SK-N-SH (cell line): ENCODE measurements around the gene LGALS3BP. TPM values are rescaled to one million over a fixed set of nuclear protein-coding genes. Genes with fewer than 3 reads are reported as not detected.

ENCODE experiments used
- CTCF ChIA-PET: fragments of 300-600, 350-600 bp; formaldehyde crosslinking; extraction: SDS; loops from one replicate; lab custom pipeline; 2021; lab: Yijun Ruan, JAX
- POLR2A ChIA-PET: fragments of 350-600 bp; sonication (Branson Sonifier 250); formaldehyde crosslinking; extraction: SDS; loops from one replicate; lab custom pipeline; 2020; ENCODE audit warnings: antibody characterized with exemption, inconsistent platforms; lab: Yijun Ruan, JAX
- DNase-seq: peaks from one replicate; pipeline ENCODE4 v3.0.0; 2012
- H2AFZ ChIP-seq: fragments of 200-600 bp; sonication (generic); 2 replicates; pipeline ENCODE4 v1.8.1; 2016; ENCODE audit warnings: antibody characterized with exemption, mild to moderate bottlenecking, low read depth
- H3F3A ChIP-seq: fragments of 200-600 bp; sonication (generic); replicated peaks from 2 replicates; pipeline ENCODE3; 2016; ENCODE audit warnings: antibody characterized with exemption, mild to moderate bottlenecking; ENCODE audit not compliant: insufficient read depth
- H3K27ac ChIP-seq, 2 experiments: fragments of 200-500 bp in 1 of 2; fragments of 200-600 bp in 1 of 2; sonication (Bioruptor generic) in 1 of 2; sonication (generic), shearing (Covaris generic) in 1 of 2; 2 replicates each; pipeline versions ENCODE4 v1.5.1 to v1.6.1; 2014 to 2016; ENCODE audit warnings: low read depth in 2 of 2, inconsistent platforms in 1 of 2, low read length in 1 of 2, mild to moderate bottlenecking in 1 of 2, mixed read lengths in 1 of 2
- H3K27me3 ChIP-seq: fragments of 200-600 bp; sonication (generic), shearing (Covaris generic); 2 replicates; pipeline ENCODE4 v1.6.1; 2016; ENCODE audit warnings: mixed run types; ENCODE audit not compliant: insufficient read depth
- H3K36me3 ChIP-seq, 2 experiments: fragments of 200-500 bp in 1 of 2; fragments of 200-600 bp in 1 of 2; sonication (Bioruptor generic) in 1 of 2; sonication (generic) in 1 of 2; replicated peaks in 1 of 2; 2 replicates each; pipeline versions ENCODE3 to v1.5.1; 2014 to 2016; ENCODE audit warnings: low read length in 1 of 2, mild to moderate bottlenecking in 1 of 2; ENCODE audit not compliant: insufficient read depth in 2 of 2, control insufficient read depth in 1 of 2
- H3K4me1 ChIP-seq, 2 experiments: fragments of 200-500 bp in 1 of 2; fragments of 200-600 bp in 1 of 2; sonication (Bioruptor generic) in 1 of 2; sonication (generic), shearing (Covaris generic) in 1 of 2; 2 replicates each; pipeline versions ENCODE4 v1.5.1 to v1.6.1; 2014 to 2016; ENCODE audit warnings: low read depth in 1 of 2, low read length in 1 of 2, mixed run types in 1 of 2; ENCODE audit not compliant: insufficient read depth in 2 of 2, control insufficient read depth in 1 of 2
- H3K4me2 ChIP-seq: fragments of 200-600 bp; sonication (generic), shearing (Covaris generic); 2 replicates; pipeline ENCODE4 v1.6.1; 2017; ENCODE audit warnings: mixed run types
- H3K4me3 ChIP-seq, 2 experiments: fragments of 200-500 bp in 1 of 2; fragments of 200-600 bp in 1 of 2; sonication (Bioruptor generic) in 1 of 2; sonication (generic), shearing (Covaris generic) in 1 of 2; 2 replicates each; pipeline versions ENCODE4 v1.5.1 to v1.8.1; 2014 to 2016; ENCODE audit warnings: low read depth in 2 of 2, inconsistent platforms in 1 of 2, low read length in 1 of 2, mild to moderate bottlenecking in 1 of 2, mixed read lengths in 1 of 2, moderate library complexity in 1 of 2
- H3K79me2 ChIP-seq: fragments of 200-600 bp; sonication (generic); 2 replicates; pipeline ENCODE4 v1.8.1; 2017; ENCODE audit warnings: mild to moderate bottlenecking; ENCODE audit not compliant: insufficient read depth
- H3K9ac ChIP-seq: fragments of 200-600 bp; sonication (generic); 2 replicates; pipeline ENCODE4 v1.6.1; 2017; ENCODE audit warnings: mixed run types
- H3K9me2 ChIP-seq: fragments of 200-600 bp; sonication (generic); 2 replicates; pipeline ENCODE4 v1.6.1; 2017; ENCODE audit warnings: mixed run types
- H3K9me3 ChIP-seq: fragments of 200-600 bp; sonication (generic); 2 replicates; pipeline ENCODE4 v1.6.1; 2017; ENCODE audit warnings: mixed run types, mild to moderate bottlenecking, moderate library complexity
- H4K20me1 ChIP-seq: fragments of 200-600 bp; sonication (generic); 2 replicates; pipeline ENCODE4 v1.6.1; 2017; ENCODE audit warnings: mild to moderate bottlenecking, mixed run types; ENCODE audit not compliant: insufficient read depth
- CHD2 ChIP-seq: fragments of 150-350 bp; IDR thresholded peaks from 2 replicates; pipeline ENCODE4 v1.6.1; 2018; ENCODE audit warnings: low read length; ENCODE audit not compliant: partially characterized antibody
- EP300 ChIP-seq, 2 experiments: IDR thresholded peaks; 2 replicates each; pipeline versions ENCODE4 v1.4.0 to v1.6.1; 2012; ENCODE audit warnings: borderline replicate concordance in 1 of 2, low read depth in 1 of 2, low read length in 1 of 2
- EZH2phosphoT487 ChIP-seq: fragments of 200-600 bp; sonication (generic); IDR thresholded peaks from 2 replicates; pipeline ENCODE4 v1.6.1; 2017; ENCODE audit warnings: low read depth, mixed run types, mild to moderate bottlenecking, antibody characterized with exemption, moderate library complexity, borderline replicate concordance
- FOSL2 ChIP-seq: IDR thresholded peaks from 2 replicates; pipeline ENCODE4 v1.4.0; 2012; ENCODE audit warnings: low read depth, mild to moderate bottlenecking, moderate library complexity, borderline replicate concordance
- FOXJ3 ChIP-seq: sonication (generic); formaldehyde crosslinking; IDR thresholded peaks from 2 replicates; pipeline ENCODE4 v1.5.1; 2020; ENCODE audit warnings: mild to moderate bottlenecking, missing genetic modification reagents
- GABPA ChIP-seq: IDR thresholded peaks from 2 replicates; pipeline ENCODE4 v1.4.0; 2012; ENCODE audit warnings: low read depth, mild to moderate bottlenecking
- GATA2 ChIP-seq: sonication (generic); formaldehyde crosslinking; IDR thresholded peaks from 2 replicates; pipeline ENCODE4 v1.5.0; 2020; ENCODE audit warnings: mild to moderate bottlenecking, missing genetic modification reagents
- MEF2A ChIP-seq: IDR thresholded peaks from 2 replicates; pipeline ENCODE4 v1.4.0; 2012; ENCODE audit warnings: low read depth, borderline replicate concordance
- NFIC ChIP-seq: IDR thresholded peaks from 2 replicates; pipeline ENCODE4 v1.4.0; 2012; ENCODE audit warnings: borderline replicate concordance
- POLR2AphosphoS5 ChIP-seq: IDR thresholded peaks from 2 replicates; pipeline ENCODE4 v1.6.1; 2012; ENCODE audit warnings: low read depth, low read length
- RAD21 ChIP-seq: IDR thresholded peaks from 2 replicates; pipeline ENCODE4 v1.6.1; 2012; ENCODE audit warnings: mild to moderate bottlenecking, low read length
- RCOR1 ChIP-seq: fragments of 150-350 bp; IDR thresholded peaks from 2 replicates; pipeline ENCODE4 v1.6.1; 2017; ENCODE audit warnings: antibody characterized with exemption, low read length
- RXRA ChIP-seq: IDR thresholded peaks from 2 replicates; pipeline ENCODE4 v1.4.0; 2012; ENCODE audit warnings: low read depth, mild to moderate bottlenecking, borderline replicate concordance
- SIN3A ChIP-seq: IDR thresholded peaks from 2 replicates; pipeline ENCODE4 v1.6.1; 2012; ENCODE audit warnings: low read depth, mild to moderate bottlenecking, low read length, moderate library complexity, borderline replicate concordance
- TAF1 ChIP-seq: IDR thresholded peaks from 2 replicates; pipeline ENCODE4 v1.6.1; 2012; ENCODE audit warnings: low read depth, mild to moderate bottlenecking, low read length, moderate library complexity, borderline replicate concordance
- TCF12 ChIP-seq: IDR thresholded peaks from 2 replicates; pipeline ENCODE4 v1.4.0; 2012
- WGBS: methylation state at CpG from one replicate; pipeline ENCODE4 v1.1.6; 2017; ENCODE audit warnings: low lambda C conversion rate; 5-methylcytosine and 5-hydroxymethylcytosine counted together
- polyA plus RNA-seq, 3 experiments: library from polyadenylated mRNA; depleted of rRNA; stranded (reverse); fragments of >200 nt; gene quantifications; 2 replicates each; pipeline ENCODE4 v1.2.3, GENCODE V29; 2012
- TF ChIP-seq, protein P1 (sequence below): IDR thresholded peaks from 2 replicates; pipeline ENCODE4 v1.4.0; 2012; ENCODE audit warnings: low read depth
- TF ChIP-seq, protein P2 (sequence below): IDR thresholded peaks from 2 replicates; pipeline ENCODE4 v1.4.0; 2012; ENCODE audit warnings: low read depth, borderline replicate concordance

Gene LGALS3BP
- polyA plus RNA-seq, 1 of the 3 experiments (the other 2 are of a cell fraction) = 579 TPM

DNA sequence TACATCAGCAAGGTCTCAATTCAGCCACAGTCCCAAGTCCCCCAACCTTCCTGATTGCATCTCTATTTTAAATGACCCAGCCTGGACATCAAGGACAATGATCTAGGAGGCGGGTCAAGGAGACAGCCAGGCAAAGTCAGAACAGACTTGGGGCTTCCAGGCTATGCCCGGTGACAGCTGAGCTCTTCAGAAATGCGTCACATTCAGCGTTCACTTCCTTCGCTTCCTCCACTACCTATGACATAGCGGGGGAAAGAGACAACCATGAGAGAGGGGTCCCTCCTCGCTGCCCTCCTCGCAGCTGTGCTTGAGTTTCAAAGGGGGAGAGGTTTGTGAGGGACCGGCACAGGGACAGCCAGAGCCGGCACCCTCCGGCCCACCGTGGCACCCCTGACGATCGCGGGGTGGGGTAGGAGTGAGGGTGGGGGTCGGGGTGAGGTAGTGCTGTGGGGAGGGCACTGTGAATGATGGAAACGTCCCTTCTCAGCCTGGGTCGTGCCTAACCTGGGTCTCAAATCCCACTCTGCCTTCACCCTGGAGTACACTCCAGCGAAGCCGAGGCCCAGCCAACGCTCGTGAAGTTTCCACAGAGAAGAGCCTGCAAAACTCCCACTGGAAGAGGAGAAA is 12.3 kb upstream of the LGALS3BP start:
- peaks cover 23% of the 10 kb centered on the region; the same call in 1 of the 2 replicates for H3K79me2 ChIP-seq
- no peak overlapping the region for H3K9ac ChIP-seq
- H3K27ac ChIP-seq = no peak overlapping the region
- no peak overlapping the region for H2AFZ ChIP-seq
- no peak overlapping the region for H3K4me2 ChIP-seq
- H3K36me3 ChIP-seq = peaks cover 43 to 63% of the 10 kb centered on the region in 2 experiments
- 98% methylated on average over 22 of the region's 22 CpGs for WGBS
- CTCF ChIA-PET = interaction anchor here (1.0 to 11.1 kb wide), 12 partner anchors 12 to 402 kb away, joined by 3 to 133 read pairs (median 4); partner anchors contain the start of gene LGALS3BP
- POLR2A ChIA-PET = no interaction called here
- peak; percentile 26 for DNase-seq
- no peak overlapping the region for H3K4me3 ChIP-seq
- H4K20me1 ChIP-seq = peaks cover 21% of the 10 kb centered on the region
- no peaks in the 10 kb centered on the region for H3K9me2 ChIP-seq
- H3F3A ChIP-seq = peaks cover 7% of the 10 kb centered on the region
- H3K4me1 ChIP-seq = peaks cover 1 to 2% of the 10 kb centered on the region in 2 experiments; a peak in 3 of 4 replicates
- TF ChIP-seq EZH2phosphoT487 (no peak), FOXJ3 (CRISPR knock-in tag) (no peak), CHD2 (no peak), POLR2AphosphoS5 (no peak), SIN3A (no peak), GATA2 (CRISPR knock-in tag) (no peak), TCF12 (no peak), TAF1 (no peak), RXRA (no peak), MEF2A (no peak), EP300 (IDR thresholded peaks at IDR 0.05; ENCODE audit: borderline replicate concordance in 1 of 2, low read depth in 1 of 2, low read length in 1 of 2) (no peak)
- TF ChIP-seq, protein P1, sequence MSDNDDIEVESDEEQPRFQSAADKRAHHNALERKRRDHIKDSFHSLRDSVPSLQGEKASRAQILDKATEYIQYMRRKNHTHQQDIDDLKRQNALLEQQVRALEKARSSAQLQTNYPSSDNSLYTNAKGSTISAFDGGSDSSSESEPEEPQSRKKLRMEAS = no peak
- TF ChIP-seq, all 33 proteins: peak for 0
- H3K9me3 ChIP-seq = no peaks in the 10 kb centered on the region
- no peaks in the 10 kb centered on the region for H3K27me3 ChIP-seq

DNA sequence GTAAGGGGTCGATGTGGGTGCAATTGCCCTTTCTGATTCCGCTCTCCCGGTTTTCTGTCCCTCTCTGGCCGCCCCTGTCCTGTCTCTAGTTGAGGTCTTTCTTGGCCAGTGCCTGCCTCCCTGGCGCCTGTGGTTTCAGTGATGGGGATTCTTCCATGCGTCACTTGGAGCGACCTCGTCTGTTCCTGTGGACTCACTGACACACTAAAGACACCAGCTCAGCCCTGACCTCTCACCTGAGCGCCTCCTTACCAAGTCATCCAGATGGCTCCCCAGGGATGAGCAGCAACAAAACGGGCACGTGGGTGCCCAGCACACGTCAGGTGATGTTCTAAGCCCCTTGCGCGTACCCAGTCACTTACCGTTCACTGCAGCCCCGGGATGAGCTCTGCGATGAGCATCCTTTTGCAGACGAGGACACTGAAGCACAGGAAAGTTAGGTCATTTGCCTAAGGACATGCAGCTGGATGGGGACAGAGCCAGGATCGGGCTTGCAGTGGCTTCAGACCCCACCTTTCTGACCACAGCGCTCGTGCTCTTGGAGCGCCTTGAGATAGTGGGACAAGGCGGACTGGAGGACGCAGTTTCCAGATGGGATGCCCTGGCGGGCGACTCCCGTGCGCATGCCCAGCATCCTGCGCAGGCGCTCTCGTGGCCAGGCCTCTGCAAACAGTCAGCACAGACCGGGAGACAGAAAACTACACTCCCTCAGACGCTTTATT is 11.5 kb upstream of the LGALS3BP start:
- TF ChIP-seq RCOR1 (no peak), GABPA (no peak), TAF1 (no peak), FOSL2 (no peak), POLR2AphosphoS5 (no peak), RAD21 (no peak), EP300 (IDR thresholded peaks at IDR 0.05; ENCODE audit: borderline replicate concordance in 1 of 2, low read depth in 1 of 2, low read length in 1 of 2) (no peak), NFIC (no peak)
- TF ChIP-seq, protein P2, sequence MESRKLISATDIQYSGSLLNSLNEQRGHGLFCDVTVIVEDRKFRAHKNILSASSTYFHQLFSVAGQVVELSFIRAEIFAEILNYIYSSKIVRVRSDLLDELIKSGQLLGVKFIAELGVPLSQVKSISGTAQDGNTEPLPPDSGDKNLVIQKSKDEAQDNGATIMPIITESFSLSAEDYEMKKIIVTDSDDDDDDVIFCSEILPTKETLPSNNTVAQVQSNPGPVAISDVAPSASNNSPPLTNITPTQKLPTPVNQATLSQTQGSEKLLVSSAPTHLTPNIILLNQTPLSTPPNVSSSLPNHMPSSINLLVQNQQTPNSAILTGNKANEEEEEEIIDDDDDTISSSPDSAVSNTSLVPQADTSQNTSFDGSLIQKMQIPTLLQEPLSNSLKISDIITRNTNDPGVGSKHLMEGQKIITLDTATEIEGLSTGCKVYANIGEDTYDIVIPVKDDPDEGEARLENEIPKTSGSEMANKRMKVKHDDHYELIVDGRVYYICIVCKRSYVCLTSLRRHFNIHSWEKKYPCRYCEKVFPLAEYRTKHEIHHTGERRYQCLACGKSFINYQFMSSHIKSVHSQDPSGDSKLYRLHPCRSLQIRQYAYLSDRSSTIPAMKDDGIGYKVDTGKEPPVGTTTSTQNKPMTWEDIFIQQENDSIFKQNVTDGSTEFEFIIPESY = no peak
- Histone ChIP-seq H3K4me2 (no peak overlapping the region), H3K27me3 (no peaks in the 10 kb centered on the region), H3K79me2 (peaks cover 15% of the 10 kb centered on the region; the same call in 1 of the 2 replicates), H3K27ac (no peak overlapping the region), H3K9me3 (no peaks in the 10 kb centered on the region), H3K36me3 (peaks cover 35 to 55% of the 10 kb centered on the region in 2 experiments), H3F3A (peaks cover 11% of the 10 kb centered on the region), H3K4me3 (no peak overlapping the region), H4K20me1 (peaks cover 21% of the 10 kb centered on the region), H3K9me2 (no peaks in the 10 kb centered on the region), H3K9ac (no peak overlapping the region), H2AFZ (no peak overlapping the region), H3K4me1 (peaks cover 7 to 10% of the 10 kb centered on the region in 2 experiments; a peak in 3 of 4 replicates)
- DNase-seq = peak; percentile 19
- ChIA-PET CTCF (interaction anchor here (1.0 to 2.5 kb wide), 11 partner anchors 12 to 402 kb away, joined by 3 to 14 read pairs (median 3); no protein-coding TSS in a partner anchor), POLR2A (no interaction called here)
- 95% methylated on average over 33 of the region's 33 CpGs for WGBS
